GM12878 (cell line): ENCODE results near the gene DDIT3. TPM values are rescaled to one million over a fixed set of nuclear protein-coding genes. Genes with fewer than 3 reads are reported as not detected.

ENCODE experiments used
- ATAC-seq: fragments of 200-7000 bp; cut with Tn5 transposase; 3 replicates; pipeline ENCODE4 v1.9.1; 2020; ENCODE audit warnings: mild to moderate bottlenecking, moderate library complexity
- BruUV-seq: library from RNA; stranded (reverse); fragments of 400-500 nt; replicated peaks from 2 replicates; lab custom pipeline; 2021; lab: Mats Ljungman, UMichigan
- CTCF ChIA-PET: fragments of 300-600 bp; sonication (Branson Sonifier 250); formaldehyde crosslinking; extraction: SDS; loops from one replicate; lab custom pipeline; 2021; ENCODE audit warnings: inconsistent platforms; lab: Yijun Ruan, JAX
- POLR2A ChIA-PET: fragments of 350-600 bp; formaldehyde crosslinking; extraction: SDS; loops from one replicate; lab custom pipeline; 2021; ENCODE audit warnings: inconsistent platforms; lab: Charles Lee
- RAD21 ChIA-PET: fragments of 300-600 bp; sonication (Branson Sonifier 250); formaldehyde crosslinking; loops from one replicate; lab custom pipeline; 2023; ENCODE audit warnings: antibody characterized with exemption; ENCODE audit not compliant: unreplicated experiment; lab: Charles Lee
- SMC1A ChIA-PET: fragments of 300-600 bp; sonication (Branson Sonifier 250); formaldehyde crosslinking; loops from one replicate; lab custom pipeline; 2023; ENCODE audit not compliant: unreplicated experiment, uncharacterized antibody; lab: Charles Lee
- DNase-seq: peaks from one replicate; pipeline ENCODE4 v3.0.0-alpha.2; 2011; ENCODE audit warnings: low read depth, low spot score
- FAIRE-seq: peaks from 3 replicates; lab custom pipeline; 2011; peaks lifted over from hg19 to GRCh38; lab: Jason Lieb, UNC
- H2AFZ ChIP-seq: 2 replicates; pipeline ENCODE4 v1.6.0; 2011; ENCODE audit warnings: low read depth, low read length, control low read depth; ENCODE audit not compliant: control insufficient read depth
- H3K27ac ChIP-seq: 2 replicates; pipeline ENCODE4 v1.5.1; 2011; ENCODE audit warnings: control low read depth; ENCODE audit not compliant: control insufficient read depth, insufficient read depth
- H3K27me3 ChIP-seq, 2 experiments: replicated peaks in 1 of 2; 2 replicates each; pipeline versions ENCODE4 v1.6.0 to v1.6.1; 2011; ENCODE audit warnings: low read length in 1 of 2; ENCODE audit not compliant: control insufficient read depth in 2 of 2, insufficient read depth in 2 of 2
- H3K36me3 ChIP-seq, 2 experiments: 2 replicates each; pipeline ENCODE4 v1.5.1; 2011; ENCODE audit warnings: low read length in 1 of 2; ENCODE audit not compliant: control insufficient read depth in 2 of 2, insufficient read depth in 2 of 2
- H3K4me1 ChIP-seq: 2 replicates; pipeline ENCODE4 v1.6.1; 2011; ENCODE audit warnings: mild to moderate bottlenecking, low read length, moderate library complexity, mixed read lengths; ENCODE audit not compliant: control insufficient read depth, insufficient read depth
- H3K4me2 ChIP-seq: 2 replicates; pipeline ENCODE4 v1.6.0; 2011; ENCODE audit warnings: control low read depth; ENCODE audit not compliant: control insufficient read depth, insufficient read depth
- H3K4me3 ChIP-seq: fragments of 200-600 bp; sonication (generic); 2 replicates; pipeline ENCODE4 v1.5.1; 2016
- H3K79me2 ChIP-seq: 2 replicates; pipeline ENCODE4 v1.6.0; 2011; ENCODE audit warnings: low read length; ENCODE audit not compliant: control insufficient read depth, insufficient read depth
- H3K9ac ChIP-seq: 2 replicates; pipeline ENCODE4 v1.8.0; 2011; ENCODE audit warnings: low read length, control low read depth, mixed read lengths; ENCODE audit not compliant: control insufficient read depth, insufficient read depth
- H3K9me3 ChIP-seq: replicated peaks from 3 replicates; pipeline ENCODE4 v1.5.1; 2011; ENCODE audit warnings: mild to moderate bottlenecking, low read length; ENCODE audit not compliant: control insufficient read depth, insufficient read depth
- H4K20me1 ChIP-seq: 2 replicates; pipeline ENCODE4 v1.6.0; 2011; ENCODE audit not compliant: control insufficient read depth, insufficient read depth
- CBX3 ChIP-seq: fragments of 200-600 bp; sonication (generic); IDR thresholded peaks from 2 replicates; pipeline ENCODE4 v1.6.1; 2016; ENCODE audit warnings: low read depth, borderline replicate concordance
- EZH2 ChIP-seq: IDR thresholded peaks from 2 replicates; pipeline ENCODE4 v1.6.1; 2012; ENCODE audit warnings: low read depth, mild to moderate bottlenecking, control low read depth, inconsistent platforms, low read length, borderline replicate concordance; ENCODE audit not compliant: control insufficient read depth
- HDGF ChIP-seq: fragments of 450-650 bp; IDR thresholded peaks from 2 replicates; pipeline ENCODE4 v1.6.1; 2016; ENCODE audit warnings: antibody characterized with exemption
- POLR2A ChIP-seq: IDR thresholded peaks from 2 replicates; pipeline ENCODE4 v1.6.1; 2011; ENCODE audit warnings: low read depth, mild to moderate bottlenecking, low read length
- TCF12 ChIP-seq: IDR thresholded peaks from 2 replicates; pipeline ENCODE4 v1.6.1; 2011; ENCODE audit warnings: low read depth, mild to moderate bottlenecking, low read length
- TCF7 ChIP-seq: IDR thresholded peaks from 2 replicates; pipeline ENCODE4 v1.6.1; 2014; ENCODE audit warnings: antibody characterized with exemption, borderline replicate concordance
- WGBS: methylation state at CpG from one replicate; pipeline ENCODE4 v1.1.6; 2016; ENCODE audit warnings: low lambda C conversion rate; ENCODE audit not compliant: insufficient replicate concordance, insufficient coverage; ENCODE audit errors: missing lambda C conversion rate; 5-methylcytosine and 5-hydroxymethylcytosine counted together
- in situ Hi-C: fragments of 300-500 bp; cut with MboI; formaldehyde crosslinking; loops from 9 replicates; pipeline ENCODE4 v1.14.3; 2018; ENCODE audit warnings: mixed read lengths
- intact Hi-C: fragments of 100-400 bp; cut with micrococcal nuclease; formaldehyde crosslinking; loops from one replicate; pipeline ENCODE4 v1.14.2; 2022; ENCODE audit not compliant: unreplicated experiment
- polyA plus RNA-seq, 11 experiments: library from polyadenylated mRNA; depleted of rRNA in 4 of 11; unstranded in 6 of 11; stranded (reverse) in 5 of 11; fragments of >200 nt; fragmentation: Nextera tagmentation in 4 of 11; fragmentation: Illumina TruSeq in 1 of 11; extraction: Ambion mirVana in 4 of 11; extraction: Trizol in 1 of 11; gene quantifications; 1 replicate in 1 of 11; 2 replicates in 10 of 11; pipeline versions ENCODE4 v1.2.1 to v1.2.3, GENCODE V29; 2011 to 2016; ENCODE audit warnings: inconsistent platforms in 2 of 11, missing spikeins in 2 of 11, low read depth in 1 of 11
- total RNA-seq, 4 experiments: library from RNA; depleted of rRNA in 3 of 4; stranded (reverse); fragments of >200 nt in 3 of 4; fragmentation: Illumina TruSeq in 1 of 4; extraction: Trizol in 1 of 4; gene quantifications; 2 replicates each; pipeline versions ENCODE4 v1.2.1 to v1.2.3, GENCODE V29; 2013 to 2021

Gene DDIT3
- total and polyA plus RNA-seq, 10 of the 15 experiments (the other 5 are each of a cell fraction or from before 2014, with no cell fraction given), result 9.2 to 28.9 (median 15.5) TPM

- no peak for FAIRE-seq
- no peak for DNase-seq
- H3K4me3 ChIP-seq, result peak overlapping the region; percentile 97
- H3K27me3 ChIP-seq, result no peaks in the 10 kb centered on the region
- H3K4me2 ChIP-seq, result peak overlapping the region; percentile 58
- CTCF ChIA-PET, result interaction anchor here (0.9 to 1.8 kb wide), 3 partner anchors 11 to 30 kb away, joined by 3 to 6 read pairs (median 5); no protein-coding TSS in a partner anchor
- peaks cover 6 to 19% of the 10 kb centered on the region in 2 experiments for H3K36me3 ChIP-seq
- BruUV-seq, result no TSS peak
- peak; percentile 10; the same call in 2 of the 3 replicates for ATAC-seq
- RAD21 ChIA-PET, result interaction anchor here (0.6 to 1.2 kb wide), 2 partner anchors 12 to 35 kb away, joined by 3 read pairs; no protein-coding TSS in a partner anchor
- H4K20me1 ChIP-seq, result no peaks in the 10 kb centered on the region
- peak overlapping the region; percentile 76 for H3K27ac ChIP-seq
- 28% methylated on average over 11 of the region's 11 CpGs for WGBS
- POLR2A ChIA-PET, result interaction anchor here (0.6 to 1.6 kb wide), 3 partner anchors 10 to 56 kb away, joined by 3 to 5 read pairs (median 4); partner anchors contain the start of gene DDIT3
- in situ Hi-C loops, result no loop called here
- TF ChIP-seq EZH2 (no peak), POLR2A (0 out of 2 replicates have a peak, but pooled peaks have one; percentile 9), HDGF (peak; percentile 55; the same call in 1 of the 2 replicates), TCF12 (peak; percentile 57; the same call in 1 of the 2 replicates), CBX3 (no peak), TCF7 (no peak)
- H3K9me3 ChIP-seq, result no peaks in the 10 kb centered on the region
- H2AFZ ChIP-seq, result no peak overlapping the region
- SMC1A ChIA-PET, result no interaction called here
- H3K79me2 ChIP-seq, result peaks cover 17% of the 10 kb centered on the region
- peaks cover 6% of the 10 kb centered on the region for H3K4me1 ChIP-seq
- intact Hi-C loops, result no loop called here
- H3K9ac ChIP-seq, result peak overlapping the region; percentile 74
Observed at GRCh38 chr12:57488402-57489156, 31.7 kb downstream of the DDIT3 start.
